Thyroid gland (tissue), 4 donors: Measurements from ENCODE around the gene ALDH7A1.
"Not testable (repeated sequence)": the region's sequence is repeated elsewhere in the genome, so short reads cannot be mapped to it uniquely, and the experiment has no call there.

Experiments used
- POLR2A ChIP-seq, 2 donors: fragments of 450-650 bp; IDR thresholded peaks; one replicate each; pipeline ENCODE4 v1.6.1; 2017; ENCODE audit warnings: antibody characterized with exemption in 2 of 2, mild to moderate bottlenecking in 2 of 2, moderate library complexity in 1 of 2
- TF ChIP-seq, protein P1 (sequence below), 6 experiments: fragments of 200-600 bp in 3 of 6; fragments of 450-650 bp in 3 of 6; sonication (generic) in 3 of 6; IDR thresholded peaks; one replicate each; pipeline ENCODE4 v1.5.1; 2016 to 2019; ENCODE audit warnings: antibody characterized with exemption in 6 of 6, mild to moderate bottlenecking in 2 of 6, inconsistent platforms in 1 of 6, moderate library complexity in 1 of 6

DNA sequence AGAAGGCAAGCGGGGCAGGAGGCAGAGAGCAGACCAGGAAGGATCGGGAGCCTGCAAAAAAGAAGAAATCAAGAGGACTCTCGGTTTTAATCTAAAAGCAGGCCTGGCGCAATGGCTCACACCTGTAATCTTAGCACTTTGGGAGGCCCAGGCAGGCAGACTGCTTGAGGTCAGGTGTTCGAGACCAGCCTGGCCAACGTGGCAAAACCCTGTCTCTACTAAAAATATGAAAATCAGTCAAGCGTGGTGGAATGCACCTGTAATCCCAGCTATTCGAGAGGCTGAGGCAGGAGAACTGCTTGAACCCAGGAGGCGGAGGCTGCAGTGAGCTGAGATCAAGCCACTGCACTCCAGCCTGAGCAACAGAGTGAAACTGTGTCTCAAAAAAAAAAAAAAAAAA lies 39.9 kb downstream of the ALDH7A1 start:
- TF ChIP-seq, protein P1, sequence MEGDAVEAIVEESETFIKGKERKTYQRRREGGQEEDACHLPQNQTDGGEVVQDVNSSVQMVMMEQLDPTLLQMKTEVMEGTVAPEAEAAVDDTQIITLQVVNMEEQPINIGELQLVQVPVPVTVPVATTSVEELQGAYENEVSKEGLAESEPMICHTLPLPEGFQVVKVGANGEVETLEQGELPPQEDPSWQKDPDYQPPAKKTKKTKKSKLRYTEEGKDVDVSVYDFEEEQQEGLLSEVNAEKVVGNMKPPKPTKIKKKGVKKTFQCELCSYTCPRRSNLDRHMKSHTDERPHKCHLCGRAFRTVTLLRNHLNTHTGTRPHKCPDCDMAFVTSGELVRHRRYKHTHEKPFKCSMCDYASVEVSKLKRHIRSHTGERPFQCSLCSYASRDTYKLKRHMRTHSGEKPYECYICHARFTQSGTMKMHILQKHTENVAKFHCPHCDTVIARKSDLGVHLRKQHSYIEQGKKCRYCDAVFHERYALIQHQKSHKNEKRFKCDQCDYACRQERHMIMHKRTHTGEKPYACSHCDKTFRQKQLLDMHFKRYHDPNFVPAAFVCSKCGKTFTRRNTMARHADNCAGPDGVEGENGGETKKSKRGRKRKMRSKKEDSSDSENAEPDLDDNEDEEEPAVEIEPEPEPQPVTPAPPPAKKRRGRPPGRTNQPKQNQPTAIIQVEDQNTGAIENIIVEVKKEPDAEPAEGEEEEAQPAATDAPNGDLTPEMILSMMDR (IDR thresholded peaks at IDR 0.05), result not testable (repeated sequence)
- not testable (repeated sequence) for TF ChIP-seq POLR2A (IDR thresholded peaks at IDR 0.05)
